ENCODE results near the gene SSUH2.

The SSUH2 gene

GRCh38 chr3:8604006-8604405 is 40.6 kb downstream of the SSUH2 start:
- Histone ChIP-seq H3K27me3 (ENCODE audit: insufficient read depth, low read length) (no peaks in the 10 kb centered on the region), H3K9ac (ENCODE audit: low read depth, low read length) (no peak overlapping the region), H3K4me1 (ENCODE audit: insufficient read depth, low read length) (no peaks in the 10 kb centered on the region), H3K4me3 (ENCODE audit: low read length) (no peak overlapping the region), H3K36me3 (ENCODE audit: insufficient read depth, low read depth, low read length) (no peaks in the 10 kb centered on the region), H3K9me3 (ENCODE audit: insufficient read depth, low read depth, low read length) (no peaks in the 10 kb centered on the region), H3K27ac (ENCODE audit: low read length) (no peak overlapping the region)

- Histone ChIP-seq H3K4me1 (ENCODE audit: insufficient read depth, low read length) (no peaks in the 10 kb centered on the region), H3K27me3 (ENCODE audit: insufficient read depth, low read length) (no peaks in the 10 kb centered on the region), H3K9ac (ENCODE audit: low read depth, low read length) (no peak overlapping the region), H3K4me3 (ENCODE audit: low read length) (no peak overlapping the region), H3K36me3 (ENCODE audit: insufficient read depth, low read depth, low read length) (no peaks in the 10 kb centered on the region), H3K9me3 (ENCODE audit: insufficient read depth, low read depth, low read length) (no peaks in the 10 kb centered on the region), H3K27ac (ENCODE audit: low read length) (no peak overlapping the region)
Observed at GRCh38 chr3:8603115-8603710, 41.4 kb downstream of the SSUH2 start.

- H3K9ac ChIP-seq (ENCODE audit: low read depth, low read length): no peak overlapping the region
- H3K4me3 ChIP-seq (ENCODE audit: low read length): no peak overlapping the region
- no peaks in the 10 kb centered on the region for H3K36me3 ChIP-seq (ENCODE audit: insufficient read depth, low read depth, low read length)
- H3K27me3 ChIP-seq (ENCODE audit: insufficient read depth, low read length): no peaks in the 10 kb centered on the region
- no peak overlapping the region for H3K27ac ChIP-seq (ENCODE audit: low read length)
- H3K9me3 ChIP-seq (ENCODE audit: insufficient read depth, low read depth, low read length): no peaks in the 10 kb centered on the region
- H3K4me1 ChIP-seq (ENCODE audit: insufficient read depth, low read length): no peaks in the 10 kb centered on the region
Observed at GRCh38 chr3:8600457-8600856, 44.1 kb downstream of the SSUH2 start.

- Histone ChIP-seq H3K27me3 (ENCODE audit: insufficient read depth, low read length) (no peaks in the 10 kb centered on the region), H3K4me3 (ENCODE audit: low read length) (no peak overlapping the region), H3K36me3 (ENCODE audit: insufficient read depth, low read depth, low read length) (no peaks in the 10 kb centered on the region), H3K4me1 (ENCODE audit: insufficient read depth, low read length) (no peaks in the 10 kb centered on the region), H3K9ac (ENCODE audit: low read depth, low read length) (no peak overlapping the region), H3K9me3 (ENCODE audit: insufficient read depth, low read depth, low read length) (no peaks in the 10 kb centered on the region), H3K27ac (ENCODE audit: low read length) (no peak overlapping the region)
Observed at GRCh38 chr3:8599146-8599545, 45.5 kb downstream of the SSUH2 start.

GRCh38 chr3:8597219-8597853 is 47.3 kb downstream of the SSUH2 start:
- Histone ChIP-seq H3K27me3 (ENCODE audit: insufficient read depth, low read length) (no peaks in the 10 kb centered on the region), H3K9ac (ENCODE audit: low read depth, low read length) (no peak overlapping the region), H3K27ac (ENCODE audit: low read length) (no peak overlapping the region), H3K36me3 (ENCODE audit: insufficient read depth, low read depth, low read length) (no peaks in the 10 kb centered on the region), H3K4me3 (ENCODE audit: low read length) (no peak overlapping the region), H3K9me3 (ENCODE audit: insufficient read depth, low read depth, low read length) (no peaks in the 10 kb centered on the region), H3K4me1 (ENCODE audit: insufficient read depth, low read length) (no peaks in the 10 kb centered on the region)

- Histone ChIP-seq H3K27me3 (ENCODE audit: insufficient read depth, low read length) (no peaks in the 10 kb centered on the region), H3K27ac (ENCODE audit: low read length) (no peak overlapping the region), H3K36me3 (ENCODE audit: insufficient read depth, low read depth, low read length) (no peaks in the 10 kb centered on the region), H3K9ac (ENCODE audit: low read depth, low read length) (no peak overlapping the region), H3K4me1 (ENCODE audit: insufficient read depth, low read length) (no peaks in the 10 kb centered on the region), H3K9me3 (ENCODE audit: insufficient read depth, low read depth, low read length) (no peaks in the 10 kb centered on the region), H3K4me3 (ENCODE audit: low read length) (no peak overlapping the region)
Observed at GRCh38 chr3:8596321-8597218, 48.0 kb downstream of the SSUH2 start.

- no peaks in the 10 kb centered on the region for H3K9me3 ChIP-seq (ENCODE audit: insufficient read depth, low read depth, low read length)
- H3K36me3 ChIP-seq (ENCODE audit: insufficient read depth, low read depth, low read length): no peaks in the 10 kb centered on the region
- no peaks in the 10 kb centered on the region for H3K4me1 ChIP-seq (ENCODE audit: insufficient read depth, low read length)
- H3K4me3 ChIP-seq (ENCODE audit: low read length): no peak overlapping the region
- H3K27me3 ChIP-seq (ENCODE audit: insufficient read depth, low read length): no peaks in the 10 kb centered on the region
- H3K9ac ChIP-seq (ENCODE audit: low read depth, low read length): no peak overlapping the region
- H3K27ac ChIP-seq (ENCODE audit: low read length): no peak overlapping the region
Observed at GRCh38 chr3:8595695-8596115, 48.9 kb downstream of the SSUH2 start.

- Histone ChIP-seq H3K4me3 (ENCODE audit: low read length) (no peak overlapping the region), H3K9me3 (ENCODE audit: insufficient read depth, low read depth, low read length) (no peaks in the 10 kb centered on the region), H3K27me3 (ENCODE audit: insufficient read depth, low read length) (no peaks in the 10 kb centered on the region), H3K36me3 (ENCODE audit: insufficient read depth, low read depth, low read length) (no peaks in the 10 kb centered on the region), H3K9ac (ENCODE audit: low read depth, low read length) (no peak overlapping the region), H3K27ac (ENCODE audit: low read length) (no peak overlapping the region), H3K4me1 (ENCODE audit: insufficient read depth, low read length) (no peaks in the 10 kb centered on the region)
Observed at GRCh38 chr3:8595252-8595651, 49.3 kb downstream of the SSUH2 start.

GRCh38 chr3:8593021-8593827 is 51.4 kb downstream of the SSUH2 start:
- H3K4me1 ChIP-seq (ENCODE audit: insufficient read depth, low read length): no peaks in the 10 kb centered on the region
- no peak overlapping the region for H3K4me3 ChIP-seq (ENCODE audit: low read length)
- no peak overlapping the region for H3K27ac ChIP-seq (ENCODE audit: low read length)
- no peak overlapping the region for H3K9ac ChIP-seq (ENCODE audit: low read depth, low read length)
- no peaks in the 10 kb centered on the region for H3K36me3 ChIP-seq (ENCODE audit: insufficient read depth, low read depth, low read length)
- H3K9me3 ChIP-seq (ENCODE audit: insufficient read depth, low read depth, low read length): no peaks in the 10 kb centered on the region
- H3K27me3 ChIP-seq (ENCODE audit: insufficient read depth, low read length): no peaks in the 10 kb centered on the region

- H3K9me3 ChIP-seq (ENCODE audit: insufficient read depth, low read depth, low read length): no peaks in the 10 kb centered on the region
- no peaks in the 10 kb centered on the region for H3K36me3 ChIP-seq (ENCODE audit: insufficient read depth, low read depth, low read length)
- H3K4me1 ChIP-seq (ENCODE audit: insufficient read depth, low read length): no peaks in the 10 kb centered on the region
- no peak overlapping the region for H3K27ac ChIP-seq (ENCODE audit: low read length)
- H3K4me3 ChIP-seq (ENCODE audit: low read length): no peak overlapping the region
- no peak overlapping the region for H3K9ac ChIP-seq (ENCODE audit: low read depth, low read length)
- no peaks in the 10 kb centered on the region for H3K27me3 ChIP-seq (ENCODE audit: insufficient read depth, low read length)
Observed at GRCh38 chr3:8589880-8590556, 54.6 kb downstream of the SSUH2 start.

- Histone ChIP-seq H3K27me3 (ENCODE audit: insufficient read depth, low read length) (no peaks in the 10 kb centered on the region), H3K9ac (ENCODE audit: low read depth, low read length) (no peak overlapping the region), H3K4me1 (ENCODE audit: insufficient read depth, low read length) (no peaks in the 10 kb centered on the region), H3K9me3 (ENCODE audit: insufficient read depth, low read depth, low read length) (no peaks in the 10 kb centered on the region), H3K36me3 (ENCODE audit: insufficient read depth, low read depth, low read length) (no peaks in the 10 kb centered on the region), H3K27ac (ENCODE audit: low read length) (no peak overlapping the region), H3K4me3 (ENCODE audit: low read length) (no peak overlapping the region)
Observed at GRCh38 chr3:8584661-8585060, 59.9 kb downstream of the SSUH2 start.

All from iPS-20b (cell line).